ENCODE measurements around the gene GANC. TPM values are rescaled to one million over a fixed set of nuclear protein-coding genes. Genes with fewer than 3 reads are reported as not detected.

Gene GANC
- total and polyA plus RNA-seq, 2 experiments from 2014 or later, result 7.4 to 12.6 TPM

DNA sequence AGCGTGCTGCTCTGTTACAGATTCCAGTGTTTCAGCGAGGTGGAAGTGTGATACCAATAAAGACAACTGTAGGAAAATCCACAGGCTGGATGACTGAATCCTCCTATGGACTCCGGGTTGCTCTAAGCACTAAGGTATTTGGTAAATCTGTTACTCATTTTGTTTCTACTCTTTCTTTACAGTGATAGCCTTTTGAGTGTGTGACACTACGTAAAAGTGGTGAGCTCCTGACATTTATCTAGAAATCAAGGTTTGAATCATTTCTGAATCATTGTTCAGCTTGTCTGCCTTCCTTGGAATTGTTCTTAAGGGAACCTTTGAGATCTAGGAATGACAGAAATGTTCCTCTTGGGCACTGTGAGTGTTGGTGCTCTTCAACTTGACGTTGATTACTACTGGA, 75.1 kb downstream of the GANC start:
- H3K27ac ChIP-seq (ENCODE audit: low read depth), result no peak overlapping the region
- H3K4me1 ChIP-seq (ENCODE audit: insufficient read depth), result no peaks in the 10 kb centered on the region
- H4K20me1 ChIP-seq (replicated peaks; ENCODE audit: insufficient read depth), result no peaks in the 10 kb centered on the region
- no peak overlapping the region for H3K4me3 Mint-ChIP-seq
- H3K27me3 Mint-ChIP-seq (ENCODE audit: insufficient read depth, low read depth, poor library complexity), result peaks cover 6% of the 10 kb centered on the region
- H3K4me1 Mint-ChIP-seq, result no peaks in the 10 kb centered on the region
- DNase-seq (ENCODE audit: low spot score) (no peak), ATAC-seq (no peak)
- H3K27me3 ChIP-seq (ENCODE audit: insufficient read depth), result no peaks in the 10 kb centered on the region
- H3K9me3 Mint-ChIP-seq, result no peaks in the 10 kb centered on the region
- H3K27ac Mint-ChIP-seq, result no peak overlapping the region
- H3K4me2 ChIP-seq, result no peak overlapping the region
- H3K36me3 Mint-ChIP-seq (ENCODE audit: low read depth), result no peaks in the 10 kb centered on the region
- H3K79me2 ChIP-seq (replicated peaks; ENCODE audit: insufficient read depth), result no peaks in the 10 kb centered on the region
- H2AFZ ChIP-seq, result no peak overlapping the region
- no peaks in the 10 kb centered on the region for H3F3A ChIP-seq (replicated peaks; ENCODE audit: low read depth)
- H3K36me3 ChIP-seq (ENCODE audit: insufficient read depth), result no peaks in the 10 kb centered on the region
- no peaks in the 10 kb centered on the region for H3K9me2 ChIP-seq (ENCODE audit: insufficient read depth)
- TF ChIP-seq, protein P1, sequence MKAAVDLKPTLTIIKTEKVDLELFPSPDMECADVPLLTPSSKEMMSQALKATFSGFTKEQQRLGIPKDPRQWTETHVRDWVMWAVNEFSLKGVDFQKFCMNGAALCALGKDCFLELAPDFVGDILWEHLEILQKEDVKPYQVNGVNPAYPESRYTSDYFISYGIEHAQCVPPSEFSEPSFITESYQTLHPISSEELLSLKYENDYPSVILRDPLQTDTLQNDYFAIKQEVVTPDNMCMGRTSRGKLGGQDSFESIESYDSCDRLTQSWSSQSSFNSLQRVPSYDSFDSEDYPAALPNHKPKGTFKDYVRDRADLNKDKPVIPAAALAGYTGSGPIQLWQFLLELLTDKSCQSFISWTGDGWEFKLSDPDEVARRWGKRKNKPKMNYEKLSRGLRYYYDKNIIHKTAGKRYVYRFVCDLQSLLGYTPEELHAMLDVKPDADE (IDR thresholded peaks at IDR 0.05), result no peak
- TF ChIP-seq ZNF331 (CRISPR knock-in tag; IDR thresholded peaks at IDR 0.05; ENCODE audit: low read depth) (no peak), CTCF (conservative IDR thresholded peaks at IDR 0.05; ENCODE audit: low read depth in 2 of 2) (no peak), JUNB (IDR thresholded peaks at IDR 0.05; ENCODE audit: unreplicated experiment) (no peak), EZH2phosphoT487 (IDR thresholded peaks at IDR 0.05; ENCODE audit: unreplicated experiment) (no peak), EZH2 (IDR thresholded peaks at IDR 0.05; ENCODE audit: low read depth, unreplicated experiment) (no peak), REST (IDR thresholded peaks at IDR 0.05; ENCODE audit: unreplicated experiment) (no peak), STAT1 (IDR thresholded peaks at IDR 0.05; ENCODE audit: unreplicated experiment) (no peak), NANOG (IDR thresholded peaks at IDR 0.05; ENCODE audit: borderline replicate concordance) (no peak)
- TF ChIP-seq, protein P2, sequence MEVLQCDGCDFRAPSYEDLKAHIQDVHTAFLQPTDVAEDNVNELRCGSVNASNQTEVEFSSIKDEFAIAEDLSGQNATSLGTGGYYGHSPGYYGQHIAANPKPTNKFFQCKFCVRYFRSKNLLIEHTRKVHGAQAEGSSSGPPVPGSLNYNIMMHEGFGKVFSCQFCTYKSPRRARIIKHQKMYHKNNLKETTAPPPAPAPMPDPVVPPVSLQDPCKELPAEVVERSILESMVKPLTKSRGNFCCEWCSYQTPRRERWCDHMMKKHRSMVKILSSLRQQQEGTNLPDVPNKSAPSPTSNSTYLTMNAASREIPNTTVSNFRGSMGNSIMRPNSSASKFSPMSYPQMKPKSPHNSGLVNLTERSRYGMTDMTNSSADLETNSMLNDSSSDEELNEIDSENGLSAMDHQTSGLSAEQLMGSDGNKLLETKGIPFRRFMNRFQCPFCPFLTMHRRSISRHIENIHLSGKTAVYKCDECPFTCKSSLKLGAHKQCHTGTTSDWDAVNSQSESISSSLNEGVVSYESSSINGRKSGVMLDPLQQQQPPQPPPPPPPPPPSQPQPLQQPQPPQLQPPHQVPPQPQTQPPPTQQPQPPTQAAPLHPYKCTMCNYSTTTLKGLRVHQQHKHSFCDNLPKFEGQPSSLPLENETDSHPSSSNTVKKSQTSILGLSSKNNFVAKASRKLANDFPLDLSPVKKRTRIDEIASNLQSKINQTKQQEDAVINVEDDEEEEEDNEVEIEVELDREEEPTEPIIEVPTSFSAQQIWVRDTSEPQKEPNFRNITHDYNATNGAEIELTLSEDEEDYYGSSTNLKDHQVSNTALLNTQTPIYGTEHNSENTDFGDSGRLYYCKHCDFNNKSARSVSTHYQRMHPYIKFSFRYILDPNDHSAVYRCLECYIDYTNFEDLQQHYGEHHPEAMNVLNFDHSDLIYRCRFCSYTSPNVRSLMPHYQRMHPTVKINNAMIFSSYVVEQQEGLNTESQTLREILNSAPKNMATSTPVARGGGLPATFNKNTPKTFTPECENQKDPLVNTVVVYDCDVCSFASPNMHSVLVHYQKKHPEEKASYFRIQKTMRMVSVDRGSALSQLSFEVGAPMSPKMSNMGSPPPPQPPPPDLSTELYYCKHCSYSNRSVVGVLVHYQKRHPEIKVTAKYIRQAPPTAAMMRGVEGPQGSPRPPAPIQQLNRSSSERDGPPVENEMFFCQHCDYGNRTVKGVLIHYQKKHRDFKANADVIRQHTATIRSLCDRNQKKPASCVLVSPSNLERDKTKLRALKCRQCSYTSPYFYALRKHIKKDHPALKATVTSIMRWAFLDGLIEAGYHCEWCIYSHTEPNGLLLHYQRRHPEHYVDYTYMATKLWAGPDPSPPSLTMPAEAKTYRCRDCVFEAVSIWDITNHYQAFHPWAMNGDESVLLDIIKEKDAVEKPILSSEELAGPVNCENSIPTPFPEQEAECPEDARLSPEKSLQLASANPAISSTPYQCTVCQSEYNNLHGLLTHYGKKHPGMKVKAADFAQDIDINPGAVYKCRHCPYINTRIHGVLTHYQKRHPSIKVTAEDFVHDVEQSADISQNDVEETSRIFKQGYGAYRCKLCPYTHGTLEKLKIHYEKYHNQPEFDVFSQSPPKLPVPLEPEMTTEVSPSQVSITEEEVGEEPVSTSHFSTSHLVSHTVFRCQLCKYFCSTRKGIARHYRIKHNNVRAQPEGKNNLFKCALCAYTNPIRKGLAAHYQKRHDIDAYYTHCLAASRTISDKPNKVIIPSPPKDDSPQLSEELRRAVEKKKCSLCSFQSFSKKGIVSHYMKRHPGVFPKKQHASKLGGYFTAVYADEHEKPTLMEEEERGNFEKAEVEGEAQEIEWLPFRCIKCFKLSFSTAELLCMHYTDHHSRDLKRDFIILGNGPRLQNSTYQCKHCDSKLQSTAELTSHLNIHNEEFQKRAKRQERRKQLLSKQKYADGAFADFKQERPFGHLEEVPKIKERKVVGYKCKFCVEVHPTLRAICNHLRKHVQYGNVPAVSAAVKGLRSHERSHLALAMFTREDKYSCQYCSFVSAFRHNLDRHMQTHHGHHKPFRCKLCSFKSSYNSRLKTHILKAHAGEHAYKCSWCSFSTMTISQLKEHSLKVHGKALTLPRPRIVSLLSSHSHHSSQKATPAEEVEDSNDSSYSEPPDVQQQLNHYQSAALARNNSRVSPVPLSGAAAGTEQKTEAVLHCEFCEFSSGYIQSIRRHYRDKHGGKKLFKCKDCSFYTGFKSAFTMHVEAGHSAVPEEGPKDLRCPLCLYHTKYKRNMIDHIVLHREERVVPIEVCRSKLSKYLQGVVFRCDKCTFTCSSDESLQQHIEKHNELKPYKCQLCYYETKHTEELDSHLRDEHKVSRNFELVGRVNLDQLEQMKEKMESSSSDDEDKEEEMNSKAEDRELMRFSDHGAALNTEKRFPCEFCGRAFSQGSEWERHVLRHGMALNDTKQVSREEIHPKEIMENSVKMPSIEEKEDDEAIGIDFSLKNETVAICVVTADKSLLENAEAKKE (CRISPR knock-in tag; IDR thresholded peaks at IDR 0.05), result no peak
- no peak overlapping the region for H3K4me3 ChIP-seq

Data from GM23338 (cell line).